HG03460 (cell line): ENCODE results near the gene IFITM1.

Experiments used
- ATAC-seq: cut with Tn5 transposase; IDR thresholded peaks from one replicate; pipeline ENCODE4 v1.9.1; 2021; ENCODE audit not compliant: unreplicated experiment

IFITM1 gene

GRCh38 chr11:293852-294661 is 19.8 kb upstream of the IFITM1 start:
- ATAC-seq: no peak

DNA sequence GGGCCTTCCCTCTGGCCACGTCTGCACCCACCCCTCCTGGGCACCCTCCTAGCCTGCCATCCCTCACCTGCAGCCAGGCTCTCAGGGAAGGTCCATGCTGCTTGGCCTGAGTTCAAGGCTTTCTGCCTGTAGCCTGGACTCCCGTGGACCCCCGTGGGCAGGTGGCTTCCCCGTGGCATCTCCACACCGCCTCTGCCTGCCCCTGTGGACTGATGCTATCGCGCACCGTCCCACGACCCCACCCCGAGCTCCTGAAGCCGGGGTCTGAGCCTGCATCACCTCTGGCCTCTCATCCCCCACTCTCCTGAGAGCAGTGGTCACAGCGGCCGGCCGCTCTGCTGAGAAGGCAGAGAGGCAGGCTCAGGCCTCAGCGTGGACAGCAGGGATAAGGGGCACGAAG is 19.1 kb upstream of the IFITM1 start:
- no peak for ATAC-seq

DNA sequence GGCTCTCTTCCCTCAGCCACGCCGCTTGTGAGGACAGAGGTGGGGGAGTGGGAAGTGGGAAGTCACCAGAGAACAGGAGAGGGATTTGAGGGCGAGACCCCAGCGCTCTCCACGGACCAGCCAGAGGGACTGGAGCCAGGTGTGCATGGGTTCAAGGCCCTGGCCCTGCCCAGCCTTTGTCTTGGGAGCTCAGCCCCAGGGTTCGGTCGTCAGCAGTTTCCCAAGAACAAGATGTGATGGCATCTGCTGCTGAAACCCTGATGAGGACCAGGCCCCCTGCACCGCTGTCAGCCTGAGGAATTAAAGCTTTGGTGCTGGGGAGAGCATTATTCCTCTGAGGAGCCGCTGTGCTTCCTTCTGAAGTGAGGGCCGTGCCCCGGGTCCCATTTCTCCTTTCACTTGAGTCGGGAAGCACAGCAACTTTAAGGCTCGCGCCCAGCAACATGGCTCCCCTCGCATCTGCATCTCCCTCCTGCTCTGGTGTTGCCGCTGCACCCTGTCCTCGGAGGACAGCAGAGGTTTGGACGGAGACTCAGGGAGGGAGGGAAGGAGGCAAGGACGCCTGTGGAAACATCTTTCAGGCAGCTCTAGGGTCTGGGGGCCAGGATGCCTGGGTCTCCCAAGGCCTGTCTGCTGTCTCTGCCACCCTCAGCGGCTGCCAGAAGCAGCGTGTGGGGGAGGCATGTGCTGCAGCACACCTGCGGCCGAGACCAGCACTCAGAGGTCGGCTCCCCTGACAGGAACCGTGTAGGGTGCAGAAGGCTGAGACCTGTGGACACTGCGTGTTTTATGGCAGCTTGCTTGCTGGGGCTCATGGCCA is 18.3 kb upstream of the IFITM1 start:
- no peak for ATAC-seq

DNA sequence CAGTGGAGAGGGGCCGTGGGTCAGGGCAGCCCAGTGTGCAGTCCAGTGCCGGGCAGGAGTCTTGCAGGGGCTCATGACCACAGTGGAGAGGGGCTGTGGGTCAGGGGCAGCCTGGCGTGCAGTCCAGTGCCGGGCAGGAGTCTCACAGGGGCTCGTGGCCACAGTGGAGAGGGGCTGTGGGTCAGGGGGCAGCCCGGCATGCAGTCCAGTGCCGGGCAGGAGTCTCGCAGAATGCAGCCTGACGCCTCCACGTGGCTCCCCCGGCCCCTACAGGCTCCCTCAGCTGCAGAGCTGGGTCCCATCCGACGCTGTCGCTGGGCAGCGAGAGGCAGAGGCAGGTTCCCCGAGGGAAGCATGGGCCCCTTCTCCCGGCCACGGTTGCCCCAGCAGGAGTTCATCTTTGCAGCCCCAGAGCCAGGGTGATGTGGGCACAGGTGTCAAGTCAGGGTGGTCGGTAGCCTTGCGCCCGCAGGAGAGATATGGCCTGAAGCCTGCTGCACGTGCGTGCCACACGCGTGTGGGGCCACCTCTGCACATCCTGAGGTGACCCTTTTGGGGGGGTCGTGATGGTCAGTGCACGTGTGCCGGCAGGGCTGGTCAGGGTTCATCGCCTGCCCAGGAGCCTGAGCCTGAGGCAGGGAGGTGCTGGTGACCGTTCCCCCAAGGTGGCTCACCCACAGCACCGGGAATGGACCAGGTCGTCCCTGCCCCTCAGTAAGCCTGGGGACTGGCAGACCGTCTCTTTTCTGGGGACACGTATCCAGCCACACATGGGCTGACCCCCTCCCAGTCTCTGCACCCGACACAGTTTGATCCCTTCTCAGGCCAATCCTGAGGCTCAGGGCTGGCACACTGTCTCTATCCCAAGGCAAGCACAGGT is 17.4 kb upstream of the IFITM1 start:
- no peak for ATAC-seq

- no peak for ATAC-seq
Measured at GRCh38 chr11:297051-297585, 16.7 kb upstream of the IFITM1 start.

- no peak for ATAC-seq
Measured at GRCh38 chr11:297586-298405, 16.0 kb upstream of the IFITM1 start.

DNA sequence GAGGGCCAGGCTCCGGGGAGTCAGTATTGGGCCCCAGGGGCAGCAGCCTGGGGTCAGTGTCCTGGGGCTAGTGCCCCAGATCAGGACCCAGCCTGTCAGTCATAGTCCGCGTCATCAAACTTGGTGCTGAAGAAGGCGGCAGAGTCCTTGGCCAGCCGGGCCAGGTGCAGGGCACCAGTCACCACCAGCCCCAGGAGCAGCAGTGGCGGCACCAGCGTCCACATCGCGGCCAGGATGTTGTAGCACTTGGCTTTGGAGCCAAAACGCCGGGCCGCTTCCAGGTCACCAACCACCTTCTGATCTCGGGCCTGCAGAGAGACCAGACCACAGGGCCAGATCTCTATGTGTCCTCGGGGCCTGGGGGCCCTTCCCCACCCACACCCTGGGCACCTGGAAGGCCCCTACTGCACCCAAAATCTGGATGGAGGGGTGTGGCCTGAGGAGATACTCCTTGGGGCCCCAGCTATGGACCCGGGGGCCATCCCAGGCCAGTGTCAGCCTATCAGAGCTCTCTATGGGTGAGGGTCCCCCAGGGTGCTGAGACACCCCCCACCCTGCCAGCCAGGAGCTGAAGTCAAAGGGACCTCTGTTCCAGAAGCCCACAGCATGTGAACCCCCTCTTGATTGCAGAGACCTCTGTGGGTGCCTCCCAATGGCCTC is 15.3 kb upstream of the IFITM1 start:
- no peak for ATAC-seq

DNA sequence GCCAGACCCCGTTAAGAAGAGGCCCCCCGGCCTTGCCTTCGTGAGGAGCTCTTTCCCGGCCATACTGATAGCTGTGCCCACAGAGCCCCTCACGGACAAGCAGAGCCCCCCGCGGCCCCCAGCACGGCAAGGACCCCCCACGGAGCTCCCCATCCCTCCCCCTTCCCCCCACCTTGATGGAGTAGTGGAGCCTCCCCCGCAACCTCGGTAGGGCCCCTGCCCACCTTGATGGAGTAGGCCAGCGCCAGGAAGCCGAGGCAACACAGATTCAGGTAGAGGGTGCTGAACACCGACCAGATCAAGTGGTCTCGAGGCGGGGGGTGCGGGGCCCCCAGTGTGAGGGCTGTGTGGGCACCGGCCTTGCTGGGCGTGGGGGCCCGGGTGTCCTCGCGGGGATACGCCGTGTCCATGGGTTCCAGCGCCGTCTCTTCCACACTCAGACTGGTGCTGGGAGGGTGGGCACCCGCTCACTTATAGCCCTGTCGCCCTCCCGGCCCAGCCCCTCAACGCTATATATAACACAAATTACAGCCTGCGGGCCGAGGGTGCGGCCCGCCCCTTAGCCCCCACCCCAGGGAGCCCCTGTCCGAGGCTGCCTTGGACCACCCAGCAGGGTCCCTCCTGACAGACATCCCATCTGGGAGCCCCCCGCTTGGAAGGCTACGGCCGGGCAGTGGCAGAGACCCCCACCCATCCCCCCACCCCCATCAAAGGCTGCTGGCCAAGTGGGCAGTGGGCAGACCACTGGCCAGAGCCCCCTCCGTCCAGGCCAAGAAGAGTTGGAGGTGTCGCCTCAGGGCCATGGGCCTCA is 14.6 kb upstream of the IFITM1 start, which contains the start of gene IFITM5:
Gene IFITM5, minus strand, starts transcription at position 446 of the 811 bp plus-strand sequence. Its CDS starts 36 bp downstream, at position 410.
- no peak for ATAC-seq

GRCh38 chr11:299951-300735 is 13.7 kb upstream of the IFITM1 start:
- ATAC-seq: no peak

GRCh38 chr11:303363-303762 is 10.5 kb upstream of the IFITM1 start:
- ATAC-seq: no peak

- ATAC-seq: no peak
Measured at GRCh38 chr11:304061-304506, 9.8 kb upstream of the IFITM1 start.

DNA sequence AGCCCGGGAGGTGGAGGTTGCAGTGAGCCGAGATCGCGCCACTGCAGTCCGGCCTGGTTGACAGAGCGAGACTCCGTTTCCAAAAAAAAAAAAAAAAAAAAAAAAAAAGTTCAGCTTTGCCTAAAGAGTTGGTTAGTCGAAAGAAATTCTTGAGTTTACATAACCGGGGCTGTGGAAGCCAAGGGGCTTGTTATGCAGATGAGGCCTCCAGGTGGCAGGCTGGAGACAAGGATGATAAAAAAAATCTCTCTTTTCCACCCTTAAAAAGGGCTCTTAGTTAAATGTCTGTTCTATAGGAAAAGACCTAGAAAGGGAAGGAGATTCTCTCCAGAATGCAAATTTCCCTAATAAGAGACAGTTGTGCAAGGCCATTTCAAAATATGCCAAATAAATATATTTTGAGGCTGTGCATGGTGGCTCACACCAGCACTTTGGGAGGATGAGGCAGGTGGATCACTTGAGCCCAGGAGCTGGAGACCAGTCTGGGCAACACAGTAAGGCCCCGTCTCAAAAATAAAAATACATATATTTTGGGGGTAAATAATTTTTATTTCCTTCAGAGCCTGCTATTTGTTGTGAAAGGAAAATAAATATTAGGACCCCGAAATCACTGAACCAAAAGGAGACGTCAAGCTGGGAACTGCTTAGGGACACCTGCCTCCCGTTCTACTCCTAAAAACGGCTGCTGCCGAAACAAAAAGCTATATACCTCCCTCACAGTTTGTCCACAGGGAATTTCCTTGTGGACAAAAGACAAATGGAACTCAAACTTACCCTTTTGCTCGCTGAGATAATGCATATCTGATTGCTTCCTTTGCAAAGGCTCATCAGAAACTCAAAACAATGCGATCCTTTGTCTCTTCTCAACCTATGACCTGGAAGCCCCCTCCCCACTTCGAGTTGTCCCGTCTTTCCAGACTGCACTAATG is 8.7 kb upstream of the IFITM1 start:
- no peak for ATAC-seq

DNA sequence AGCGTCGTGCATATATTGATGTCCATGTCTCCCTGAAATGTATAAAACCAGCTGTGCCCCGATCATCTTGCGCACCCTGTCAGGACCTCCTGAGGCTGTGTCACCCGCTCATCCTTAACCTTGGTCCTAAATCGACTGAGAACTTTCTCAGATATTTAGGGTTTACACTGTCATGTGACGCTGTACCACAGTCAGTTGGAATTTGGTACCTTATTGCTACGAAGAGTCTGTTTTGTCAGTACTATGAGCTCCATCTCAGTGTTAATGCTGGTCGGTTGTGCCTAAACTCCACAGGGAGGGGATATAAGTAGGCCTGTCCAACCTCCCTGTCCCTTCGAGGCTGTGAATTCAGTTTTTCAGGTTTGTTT is 8.0 kb upstream of the IFITM1 start:
- ATAC-seq: no peak

- no peak for ATAC-seq
Measured at GRCh38 chr11:306645-307371, 7.0 kb upstream of the IFITM1 start.

- peak; percentile 39 for ATAC-seq
Measured at GRCh38 chr11:307766-308708, 5.8 kb upstream of the IFITM1 start, which contains the start of gene IFITM2. TSS of gene IFITM2 (plus strand) at chr11:307816. CDS start at chr11:308193, 377 bp downstream.
